Aorta (tissue), 5 donors: ENCODE results near the gene DNER. TPM values are rescaled to one million over a fixed set of nuclear protein-coding genes. Genes with fewer than 3 reads are reported as not detected.
"Not testable (repeated sequence)": the region's sequence is repeated elsewhere in the genome, so short reads cannot be mapped to it uniquely, and the experiment has no call there.

Experiments used
- ATAC-seq: fragments of 200-7000 bp; cut with Tn5 transposase; one replicate; pipeline ENCODE4 v1.9.1; 2022; ENCODE audit warnings: moderate library complexity; ENCODE audit not compliant: low FRiP score
- DNase-seq, 2 donors: peaks; one replicate each; pipeline ENCODE4 v3.0.0-alpha.2; 2020
- H3K27ac ChIP-seq, 2 donors: one replicate each; pipeline ENCODE4 v1.5.1; 2013; ENCODE audit warnings: low read length in 2 of 2, mild to moderate bottlenecking in 2 of 2, moderate library complexity in 2 of 2, control low read depth in 1 of 2, inconsistent platforms in 1 of 2, low read depth in 1 of 2
- H3K27me3 ChIP-seq, 2 donors: one replicate each; pipeline ENCODE4 v1.6.1; 2013; ENCODE audit warnings: control low read depth in 1 of 2, low read length in 1 of 2, mild to moderate bottlenecking in 1 of 2, moderate library complexity in 1 of 2; ENCODE audit not compliant: insufficient read depth in 2 of 2, control insufficient read depth in 1 of 2
- H3K36me3 ChIP-seq, 2 donors: one replicate each; pipeline ENCODE4 v1.6.1; 2013; ENCODE audit warnings: control low read depth in 1 of 2, low read length in 1 of 2, mild to moderate bottlenecking in 1 of 2; ENCODE audit not compliant: insufficient read depth in 2 of 2, control insufficient read depth in 1 of 2
- H3K4me1 ChIP-seq, 2 donors: one replicate each; pipeline ENCODE4 v1.6.1; 2013; ENCODE audit warnings: low read length in 2 of 2, control low read depth in 1 of 2, mild to moderate bottlenecking in 1 of 2, moderate library complexity in 1 of 2; ENCODE audit not compliant: insufficient read depth in 2 of 2, control insufficient read depth in 1 of 2
- H3K4me3 ChIP-seq, 2 donors: one replicate each; pipeline ENCODE4 v1.5.1; 2013; ENCODE audit warnings: low read length in 2 of 2, control low read depth in 1 of 2, mild to moderate bottlenecking in 1 of 2
- H3K9me3 ChIP-seq: one replicate; pipeline ENCODE4 v1.6.1; 2013; ENCODE audit warnings: mild to moderate bottlenecking, low read length; ENCODE audit not compliant: control insufficient read depth
- WGBS, 2 donors: extraction: QIAGEN DNeasy Blood & Tissue Kit; methylation state at CpG; one replicate each; pipeline ENCODE4 v1.1.7; 2013; 5-methylcytosine and 5-hydroxymethylcytosine counted together
- intact Hi-C, 2 donors: fragments of 100-400 bp; cut with DNase I; formaldehyde crosslinking; loops; one replicate each; pipeline versions ENCODE4 v1.14.2 to v1.15.0; 2022
- long read RNA-seq, 2 donors: library from polyadenylated mRNA; unstranded; transcript quantifications; one replicate each; pipeline ENCODE4 v2.0.0, GENCODE V29; 2020 to 2021
- polyA plus RNA-seq, 2 donors: library from polyadenylated mRNA; stranded (reverse); fragments of 200-250 nt; gene quantifications; one replicate each; pipeline ENCODE4 v1.2.3, GENCODE V29; 2013
- total RNA-seq, 2 donors: library from RNA; stranded (reverse); fragmentation: NEBNext Ultra II Directional; extraction: Animal tissue kit (Norgen Biotek cat#: 25700); gene quantifications; one replicate each; pipeline ENCODE4 v1.2.1, GENCODE V29; 2021
- donor health status: healthy with polysubstance abuse.
- donor health status: Bipolar disorder and iron deficiency.
- donor health status: DM: no; HTN: no; CAD: no.
- donor health status: DM: no; HTN: no; CAD: no.
- donor health status: DM: yes; HTN: yes; CAD: no.

Gene DNER, protein sequence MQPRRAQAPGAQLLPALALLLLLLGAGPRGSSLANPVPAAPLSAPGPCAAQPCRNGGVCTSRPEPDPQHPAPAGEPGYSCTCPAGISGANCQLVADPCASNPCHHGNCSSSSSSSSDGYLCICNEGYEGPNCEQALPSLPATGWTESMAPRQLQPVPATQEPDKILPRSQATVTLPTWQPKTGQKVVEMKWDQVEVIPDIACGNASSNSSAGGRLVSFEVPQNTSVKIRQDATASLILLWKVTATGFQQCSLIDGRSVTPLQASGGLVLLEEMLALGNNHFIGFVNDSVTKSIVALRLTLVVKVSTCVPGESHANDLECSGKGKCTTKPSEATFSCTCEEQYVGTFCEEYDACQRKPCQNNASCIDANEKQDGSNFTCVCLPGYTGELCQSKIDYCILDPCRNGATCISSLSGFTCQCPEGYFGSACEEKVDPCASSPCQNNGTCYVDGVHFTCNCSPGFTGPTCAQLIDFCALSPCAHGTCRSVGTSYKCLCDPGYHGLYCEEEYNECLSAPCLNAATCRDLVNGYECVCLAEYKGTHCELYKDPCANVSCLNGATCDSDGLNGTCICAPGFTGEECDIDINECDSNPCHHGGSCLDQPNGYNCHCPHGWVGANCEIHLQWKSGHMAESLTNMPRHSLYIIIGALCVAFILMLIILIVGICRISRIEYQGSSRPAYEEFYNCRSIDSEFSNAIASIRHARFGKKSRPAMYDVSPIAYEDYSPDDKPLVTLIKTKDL
- total RNA-seq, result 1 to 10 TPM in 1 of 2 donors, under 1 TPM in 1; 0.45 to 1.1 TPM
- polyA plus RNA-seq, result 1 to 10 TPM; 1.1 to 2.5 TPM
- long read RNA-seq, donor 1, partial matches to known transcripts, result 0 of 1 reads
- long read RNA-seq, donor 1, other reads (novel, unspliced or antisense), result 1 of 1 reads
- long read RNA-seq, donor 2, result 0 reads

DNA sequence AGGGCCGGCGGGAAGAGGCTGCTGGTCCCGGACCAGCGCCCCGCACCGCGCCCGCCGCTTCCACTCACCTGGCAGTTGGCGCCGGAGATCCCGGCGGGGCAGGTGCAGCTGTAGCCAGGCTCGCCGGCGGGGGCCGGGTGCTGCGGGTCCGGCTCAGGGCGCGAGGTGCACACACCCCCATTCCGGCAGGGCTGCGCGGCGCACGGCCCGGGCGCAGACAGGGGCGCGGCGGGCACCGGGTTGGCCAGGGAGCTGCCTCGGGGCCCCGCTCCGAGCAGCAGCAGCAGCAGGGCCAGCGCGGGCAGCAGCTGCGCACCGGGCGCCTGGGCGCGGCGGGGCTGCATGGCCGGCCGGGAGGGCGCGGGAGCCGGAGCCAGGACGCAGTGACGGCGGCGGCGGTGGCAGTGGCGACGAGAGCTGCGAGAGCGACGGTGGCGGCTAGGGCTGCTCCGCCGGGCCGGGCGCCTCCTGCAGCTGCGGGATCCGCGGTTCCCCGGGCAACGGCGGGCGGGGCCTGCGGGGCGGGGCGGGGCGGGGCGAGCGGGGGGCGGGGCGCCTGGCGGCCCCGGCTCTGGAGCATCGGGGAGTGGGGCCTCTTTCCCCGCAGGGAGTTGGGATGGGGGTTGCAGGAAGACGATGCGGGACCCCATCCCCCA is at the start of gene DNER:
Gene DNER, minus strand, starts transcription at position 476 of the 656 bp plus-strand sequence. Its CDS starts 132 bp downstream, at position 344.
- WGBS, 2 donors, result 0 to 1% methylated on average over 44 to 84 of the region's 84 CpGs
- Histone ChIP-seq H3K27me3 (peaks cover 0 to 2% of the 10 kb centered on the region in 2 donors), H3K4me1 (no peaks in the 10 kb centered on the region), H3K27ac (no peak within 1 kb of the TSS), H3K36me3 (no peaks in the 10 kb centered on the region), H3K9me3 (no peaks in the 10 kb centered on the region), H3K4me3 (peak within 1 kb of the TSS in 1 of 2 donors; percentile 27)
- intact Hi-C loops, result no loop called here
- DNase-seq (no peak), ATAC-seq (no peak)

DNA sequence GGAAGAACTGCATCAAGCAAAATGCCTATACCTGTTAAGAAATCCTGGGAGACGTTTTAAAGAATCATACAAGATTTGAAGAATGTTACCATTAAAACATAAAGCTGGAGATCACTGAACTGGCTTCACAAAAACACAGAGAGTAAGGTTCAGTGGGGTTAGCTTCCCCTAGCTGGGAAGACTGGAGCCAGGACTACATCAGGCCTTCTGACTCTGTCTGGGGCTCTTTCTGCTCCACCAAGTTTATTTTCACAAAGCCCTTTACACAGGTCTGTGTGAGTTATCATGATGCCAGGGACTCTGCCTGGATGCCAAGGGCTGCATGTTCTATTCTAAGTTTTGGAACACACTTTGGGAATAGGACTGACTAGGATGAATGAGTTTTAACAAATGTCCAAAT is 47.3 kb upstream of the DNER start:
- H3K4me3 ChIP-seq, result no peak overlapping the region
- WGBS, 2 donors, result 23 to 29% methylated on average over 1 of the region's 1 CpG
- H3K9me3 ChIP-seq, result no peaks in the 10 kb centered on the region
- ATAC-seq (no peak), DNase-seq (no peak)
- no peaks in the 10 kb centered on the region for H3K27me3 ChIP-seq
- H3K27ac ChIP-seq, result no peak overlapping the region
- H3K4me1 ChIP-seq, result peaks cover 0 to 3% of the 10 kb centered on the region in 2 donors
- intact Hi-C loops, result no loop called here
- peaks cover 2 to 8% of the 10 kb centered on the region in 2 donors for H3K36me3 ChIP-seq

DNA sequence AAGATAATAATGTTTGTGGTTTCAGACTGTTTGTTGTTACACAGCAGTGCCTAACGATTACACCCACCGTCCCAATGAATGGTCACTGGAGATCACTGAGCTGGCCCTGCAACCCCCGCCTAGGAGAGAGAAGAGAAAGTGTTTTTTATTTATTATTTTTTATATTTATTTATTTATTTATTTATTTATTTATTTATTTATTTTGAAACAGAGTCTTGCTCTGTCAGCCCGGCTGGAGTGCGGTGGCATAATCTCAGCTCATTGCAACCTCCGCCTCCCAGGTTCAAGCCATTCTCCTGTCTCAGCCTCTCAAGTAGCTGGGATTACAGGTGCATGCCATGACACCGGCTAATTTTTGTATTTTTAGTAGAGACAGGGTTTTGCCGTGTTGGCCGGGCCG is 43.1 kb upstream of the DNER start:
- H3K36me3 ChIP-seq, H3K4me1 ChIP-seq, H3K27ac ChIP-seq, ATAC-seq, H3K9me3 ChIP-seq, H3K4me3 ChIP-seq, intact Hi-C loops, H3K27me3 ChIP-seq, DNase-seq: not testable (repeated sequence)
- 95 to 98% methylated on average over 10 of the region's 10 CpGs for WGBS, 2 donors

DNA sequence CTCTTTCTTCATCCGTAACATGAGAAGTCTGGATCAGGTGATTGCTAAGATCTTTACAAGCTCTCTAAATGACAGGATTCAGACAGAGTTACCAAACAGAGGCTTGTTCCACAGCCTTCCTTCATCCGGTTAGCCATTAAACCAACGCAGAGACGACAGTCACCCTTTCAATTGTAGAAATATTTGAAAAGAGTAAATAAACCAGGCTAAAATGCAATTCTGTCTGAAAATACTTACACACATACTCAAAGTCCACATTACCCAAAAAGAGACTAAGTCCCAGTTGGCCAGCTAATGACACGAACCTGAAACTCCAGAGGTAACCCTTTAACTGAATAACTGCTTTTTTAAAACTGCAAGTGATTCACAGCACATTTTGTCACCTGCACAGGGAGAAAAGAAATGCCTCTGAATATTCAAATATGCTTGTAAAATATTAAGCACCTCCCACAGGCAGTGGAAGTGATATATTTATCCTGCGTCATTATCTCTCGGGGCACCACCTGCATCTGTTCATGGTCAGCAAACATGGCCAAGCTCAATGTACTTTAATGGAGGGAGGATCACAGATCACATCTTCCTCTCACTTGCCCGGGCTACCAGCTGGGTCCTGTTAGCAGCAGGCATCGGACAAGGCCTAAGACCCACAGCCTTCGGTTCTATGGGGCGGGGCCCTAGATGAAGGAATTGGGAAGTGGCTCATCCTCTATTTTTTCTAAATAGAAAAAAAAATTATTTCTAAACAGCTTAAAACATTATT is 38.8 kb upstream of the DNER start:
- H3K4me1 ChIP-seq, result no peaks in the 10 kb centered on the region
- H3K4me3 ChIP-seq, result no peak overlapping the region
- intact Hi-C loops, result no loop called here
- no peak for DNase-seq
- H3K36me3 ChIP-seq, result no peaks in the 10 kb centered on the region
- H3K27me3 ChIP-seq, result no peaks in the 10 kb centered on the region
- H3K27ac ChIP-seq, result no peak overlapping the region
- ATAC-seq, result no peak
- no peaks in the 10 kb centered on the region for H3K9me3 ChIP-seq
- 88 to 90% methylated on average over 11 of the region's 11 CpGs for WGBS, 2 donors

DNA sequence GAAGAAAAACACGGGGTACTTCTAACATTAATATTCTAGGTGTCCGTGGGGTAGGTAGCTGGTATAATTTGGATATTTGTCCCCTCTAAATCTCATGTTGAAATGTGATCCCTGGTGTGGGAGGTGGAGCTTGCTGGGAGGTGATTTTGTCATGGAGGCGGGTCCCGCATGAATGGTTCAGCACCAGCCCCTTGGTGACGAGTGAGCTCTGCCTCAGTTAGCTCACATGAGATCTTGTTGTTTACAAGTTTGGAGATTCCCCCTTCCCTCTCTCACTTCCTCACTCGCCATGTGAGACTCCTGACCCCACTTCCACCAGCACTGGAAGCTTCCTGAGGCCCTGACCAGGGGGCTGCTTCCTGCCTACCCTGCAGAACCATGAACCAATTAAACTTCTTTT is 35.4 kb upstream of the DNER start:
- 89 to 90% methylated on average over 6 of the region's 6 CpGs for WGBS, 2 donors
- ATAC-seq (no peak), DNase-seq (no peak)
- Histone ChIP-seq H3K4me3 (no peak overlapping the region), H3K4me1 (no peaks in the 10 kb centered on the region), H3K36me3 (no peaks in the 10 kb centered on the region), H3K27me3 (no peaks in the 10 kb centered on the region), H3K27ac (no peak overlapping the region), H3K9me3 (no peaks in the 10 kb centered on the region)
- intact Hi-C loops, result no loop called here

DNA sequence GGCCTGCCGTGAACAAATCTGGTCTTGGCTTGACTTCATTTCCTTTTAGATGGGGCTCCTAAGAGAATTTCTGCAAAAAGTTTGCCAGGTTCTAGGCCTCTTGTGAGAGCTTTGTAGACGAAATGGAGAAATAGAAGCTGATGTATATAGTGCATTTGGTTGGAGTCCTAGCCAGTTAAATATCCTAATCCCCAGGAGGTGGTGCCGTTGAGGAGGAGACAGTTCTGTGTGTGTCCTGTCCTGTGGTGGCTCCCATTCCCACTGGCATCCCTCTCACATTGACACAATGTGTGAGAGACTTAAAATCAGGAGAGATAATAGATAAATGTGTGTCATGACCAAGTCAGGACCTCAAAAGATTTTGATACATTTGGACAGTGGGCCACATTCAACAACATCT is 34.6 kb upstream of the DNER start:
- Histone ChIP-seq H3K27ac (no peak overlapping the region), H3K4me1 (no peaks in the 10 kb centered on the region), H3K27me3 (no peaks in the 10 kb centered on the region), H3K4me3 (no peak overlapping the region), H3K36me3 (no peaks in the 10 kb centered on the region), H3K9me3 (no peaks in the 10 kb centered on the region)
- 82 to 85% methylated on average over 3 of the region's 3 CpGs for WGBS, 2 donors
- ATAC-seq, result no peak
- intact Hi-C loops, result no loop called here
- DNase-seq, result no peak

DNA sequence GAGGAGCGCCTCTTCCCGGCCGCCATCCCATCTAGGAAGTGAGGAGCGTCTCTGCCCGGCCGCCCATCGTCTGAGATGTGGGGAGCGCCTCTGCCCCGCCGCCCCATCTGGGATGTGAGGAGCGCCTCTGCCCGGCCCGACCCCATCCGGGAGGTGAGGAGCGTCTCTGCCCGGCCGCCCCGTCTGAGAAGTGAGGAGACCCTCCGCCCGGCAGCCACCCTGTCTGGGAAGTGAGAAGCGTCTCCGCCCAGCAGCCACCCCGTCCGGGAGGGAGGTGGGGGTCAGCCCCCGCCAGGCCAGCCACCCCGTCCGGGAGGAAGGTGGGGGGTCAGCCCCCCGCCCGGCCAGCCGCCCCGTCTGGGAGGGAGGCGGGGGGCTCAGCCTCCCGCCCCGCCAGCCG is 28.3 kb upstream of the DNER start:
- DNase-seq, intact Hi-C loops, H3K9me3 ChIP-seq, H3K27ac ChIP-seq, H3K27me3 ChIP-seq, H3K36me3 ChIP-seq, H3K4me1 ChIP-seq, ATAC-seq, H3K4me3 ChIP-seq: not testable (repeated sequence)
- WGBS, 2 donors, result 96 to 100% methylated on average over 1 to 35 of the region's 35 CpGs

DNA sequence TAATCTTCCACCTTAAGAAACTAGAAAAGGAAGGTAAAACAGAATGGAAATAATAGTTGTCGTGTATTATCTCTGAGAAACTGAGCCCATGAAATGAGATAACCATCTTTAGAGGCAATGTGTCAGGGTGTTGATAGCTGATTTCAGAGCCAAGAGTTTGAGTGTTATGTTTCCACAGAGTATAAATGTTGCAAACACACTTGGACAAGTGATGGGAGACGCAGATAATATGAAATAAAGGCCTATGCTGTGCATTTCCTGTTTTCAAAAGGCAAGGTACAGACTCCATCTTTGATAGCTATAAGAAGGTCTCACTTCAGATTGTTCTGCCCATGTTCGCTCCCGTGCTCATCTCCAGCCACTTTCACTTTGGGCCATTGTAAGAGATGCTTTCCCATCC is 25.9 kb upstream of the DNER start:
- peaks cover 6% of the 10 kb centered on the region for H3K9me3 ChIP-seq
- ATAC-seq (no peak), DNase-seq (no peak)
- 86% methylated on average over 4 of the region's 4 CpGs for WGBS, 2 donors
- no peaks in the 10 kb centered on the region for H3K36me3 ChIP-seq
- peaks cover 0 to 1% of the 10 kb centered on the region in 2 donors for H3K4me1 ChIP-seq
- H3K27me3 ChIP-seq, result no peaks in the 10 kb centered on the region
- no peak overlapping the region for H3K27ac ChIP-seq
- no peak overlapping the region for H3K4me3 ChIP-seq
- intact Hi-C loops, result no loop called here
